ENCODE measurements around the gene UBE2D2.

DNA sequence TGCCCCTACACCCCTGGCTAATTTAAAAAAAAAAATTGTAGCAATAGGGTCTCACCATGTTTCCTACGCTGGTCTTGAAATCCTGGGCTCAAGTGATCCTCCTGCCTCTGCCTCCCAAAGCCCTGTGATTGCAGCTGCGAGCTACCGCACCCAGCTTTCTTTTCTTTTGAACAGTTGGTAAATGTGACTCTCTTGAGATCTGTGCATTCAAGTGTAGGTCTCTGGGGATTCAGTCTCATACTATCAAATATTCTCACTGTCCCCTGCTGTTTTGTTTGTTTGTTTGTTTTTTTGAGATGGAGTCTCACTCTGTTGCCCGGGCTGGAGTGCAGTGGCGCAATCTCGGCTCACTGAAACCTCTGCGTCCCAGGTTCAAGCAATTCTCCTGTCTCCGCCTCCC, 44.7 kb downstream of the UBE2D2 start:
- TF ChIP-seq, protein P1, sequence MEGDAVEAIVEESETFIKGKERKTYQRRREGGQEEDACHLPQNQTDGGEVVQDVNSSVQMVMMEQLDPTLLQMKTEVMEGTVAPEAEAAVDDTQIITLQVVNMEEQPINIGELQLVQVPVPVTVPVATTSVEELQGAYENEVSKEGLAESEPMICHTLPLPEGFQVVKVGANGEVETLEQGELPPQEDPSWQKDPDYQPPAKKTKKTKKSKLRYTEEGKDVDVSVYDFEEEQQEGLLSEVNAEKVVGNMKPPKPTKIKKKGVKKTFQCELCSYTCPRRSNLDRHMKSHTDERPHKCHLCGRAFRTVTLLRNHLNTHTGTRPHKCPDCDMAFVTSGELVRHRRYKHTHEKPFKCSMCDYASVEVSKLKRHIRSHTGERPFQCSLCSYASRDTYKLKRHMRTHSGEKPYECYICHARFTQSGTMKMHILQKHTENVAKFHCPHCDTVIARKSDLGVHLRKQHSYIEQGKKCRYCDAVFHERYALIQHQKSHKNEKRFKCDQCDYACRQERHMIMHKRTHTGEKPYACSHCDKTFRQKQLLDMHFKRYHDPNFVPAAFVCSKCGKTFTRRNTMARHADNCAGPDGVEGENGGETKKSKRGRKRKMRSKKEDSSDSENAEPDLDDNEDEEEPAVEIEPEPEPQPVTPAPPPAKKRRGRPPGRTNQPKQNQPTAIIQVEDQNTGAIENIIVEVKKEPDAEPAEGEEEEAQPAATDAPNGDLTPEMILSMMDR (IDR thresholded peaks at IDR 0.05; ENCODE audit: low read length): no peak
- no peak for TF ChIP-seq EZH2 (IDR thresholded peaks at IDR 0.05; ENCODE audit: borderline replicate concordance, low read length)
